Heart left ventricle (tissue), 16 donors: ENCODE results near the gene SEPTIN1. TPM values are rescaled to one million over a fixed set of nuclear protein-coding genes. Genes with fewer than 3 reads are reported as not detected.

Source experiments
- ATAC-seq, 4 donors: fragments of 200-7000 bp; cut with Tn5 transposase; one replicate each; pipeline ENCODE4 v1.9.1; 2020 to 2022; ENCODE audit warnings: moderate library complexity in 4 of 4, mild to moderate bottlenecking in 3 of 4, moderate number of reproducible peaks in 1 of 4
- DNase-seq, 5 donors: peaks; one replicate each; pipeline ENCODE4 v3.0.0-alpha.2; 2020
- H3K27ac ChIP-seq, 12 donors: fragments of 200-600 bp; sonication (generic) in 4 of 12; one replicate each; pipeline versions ENCODE4 v1.5.0 to v1.8.0; 2016 to 2022; ENCODE audit warnings: mild to moderate bottlenecking in 2 of 12
- H3K27me3 ChIP-seq, 9 donors: fragments of 200-600 bp; sonication (generic) in 2 of 9; one replicate each; pipeline versions ENCODE4 v1.5.1 to v1.8.0; 2016 to 2022; ENCODE audit warnings: mild to moderate bottlenecking in 3 of 9
- H3K36me3 ChIP-seq, 9 donors: fragments of 200-600 bp; sonication (generic) in 2 of 9; one replicate each; pipeline versions ENCODE4 v1.5.0 to v1.8.0; 2018 to 2022; ENCODE audit warnings: mild to moderate bottlenecking in 2 of 9
- H3K4me1 ChIP-seq, 12 donors: fragments of 200-600 bp; sonication (generic) in 4 of 12; one replicate each; pipeline versions ENCODE4 v1.5.0 to v1.8.0; 2016 to 2022; ENCODE audit warnings: mild to moderate bottlenecking in 3 of 12
- H3K4me3 ChIP-seq, 12 donors: fragments of 200-600 bp; sonication (generic) in 4 of 12; one replicate each; pipeline versions ENCODE4 v1.5.0 to v1.8.0; 2017 to 2022; ENCODE audit warnings: mild to moderate bottlenecking in 9 of 12, moderate library complexity in 4 of 12
- H3K9me3 ChIP-seq, 12 donors: fragments of 200-600 bp; sonication (generic) in 4 of 12; one replicate each; pipeline versions ENCODE4 v1.5.0 to v1.8.0; 2016 to 2022; ENCODE audit warnings: mild to moderate bottlenecking in 1 of 12
- POLR2A ChIP-seq, 2 donors: fragments of 450-650 bp; IDR thresholded peaks; one replicate each; pipeline ENCODE4 v1.6.1; 2017; ENCODE audit warnings: antibody characterized with exemption in 2 of 2, mild to moderate bottlenecking in 2 of 2, moderate library complexity in 2 of 2
- WGBS, 4 donors: extraction: QIAGEN DNeasy Blood & Tissue Kit in 2 of 4; methylation state at CpG; one replicate each; pipeline versions ENCODE4 v1.1.5 to v1.1.7; 2013 to 2018; 5-methylcytosine and 5-hydroxymethylcytosine counted together
- intact Hi-C, 10 donors: fragments of 100-400 bp; cut with DNase I; formaldehyde crosslinking; loops; one replicate each; pipeline versions ENCODE4 v1.11.1 to v1.14.2; 2022
- polyA plus RNA-seq, 2 donors: library from polyadenylated mRNA; stranded (reverse); fragments of 200-250 nt; gene quantifications; one replicate each; pipeline ENCODE4 v1.2.3, GENCODE V29; 2013
- total RNA-seq, 9 donors: library from RNA; depleted of rRNA in 2 of 9; stranded (reverse); fragments of >200 nt in 2 of 9; fragmentation: NEBNext Ultra II Directional in 3 of 9; extraction: Animal tissue kit (Norgen Biotek cat#: 25700) in 3 of 9; gene quantifications; one replicate each; pipeline versions ENCODE4 v1.1.0 to v1.2.4, GENCODE V29; 2016 to 2023
- TF ChIP-seq, protein P1 (sequence below), 12 donors: fragments of 200-600 bp; sonication (generic) in 4 of 12; IDR thresholded peaks; one replicate each; pipeline versions ENCODE4 v1.5.0 to v1.8.0; 2018 to 2022; ENCODE audit warnings: antibody characterized with exemption in 12 of 12, mild to moderate bottlenecking in 5 of 12
- donor health status: ischemic (EF 13 %, LVEDD 7.1; RV severe dilation, severe dysfunction).
- donor health status: healthy with polysubstance abuse.
- donor health status: DM: no; HTN: yes; CAD: no.
- donor health status: DM: no; HTN: no; CAD: no.
- donor health status: ischemic (EF 25% LVEDD 6.9; RV normal size, moderate dysfunction).
- donor health status: ischemic (EF 25% LVEDD 5.7; RV mildly dilated, moderate dysfunction).
- donor health status: healthy.
- donor health status: DM: yes; HTN: yes; CAD: no.
- donor health status: ischemic (EF 35%, LVEDD 5.7; RV mildly dilated, moderate dysfunction).
- donor health status: nonischemic (EF 11% LVEDD 7.7; RV severe dilation, severe dysfunction).
- donor health status: DM: yes; HTN: yes; CAD: no.
- donor health status: PGD.
- donor health status: ischemic (EF 29% LVEDD 5.4; RV normal size, mild dysfunction).
- donor health status: nonischemic (EF 23%, LVEDD 6.1; RV moderate dilation, normal function).

SEPTIN1 gene
- total and polyA plus RNA-seq, 11 donors: 0.44 to 9.2 (median 1.5) TPM; not detected in 1

DNA sequence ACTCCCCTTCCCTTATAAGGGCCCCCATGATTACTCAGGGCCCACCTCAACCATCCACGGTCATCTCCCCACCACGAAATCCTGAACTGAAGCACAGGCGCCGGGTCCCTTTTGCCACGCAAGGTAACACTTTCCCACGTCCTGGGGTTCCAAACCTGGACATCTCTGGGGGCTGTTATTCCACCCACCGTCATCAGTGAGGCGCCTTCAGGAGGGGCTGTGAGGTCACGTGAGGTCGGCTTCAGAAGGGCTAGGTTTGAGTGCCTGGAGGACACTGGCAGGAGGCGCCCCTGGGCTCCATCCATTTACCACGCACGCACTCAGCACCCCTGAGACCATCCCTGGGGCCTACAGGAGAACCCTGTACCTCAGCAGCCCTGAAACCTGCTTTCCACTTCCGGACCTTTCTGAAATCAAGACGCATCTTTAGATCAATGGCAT lies 31.3 kb downstream of the SEPTIN1 start:
- no peak for ATAC-seq

DNA sequence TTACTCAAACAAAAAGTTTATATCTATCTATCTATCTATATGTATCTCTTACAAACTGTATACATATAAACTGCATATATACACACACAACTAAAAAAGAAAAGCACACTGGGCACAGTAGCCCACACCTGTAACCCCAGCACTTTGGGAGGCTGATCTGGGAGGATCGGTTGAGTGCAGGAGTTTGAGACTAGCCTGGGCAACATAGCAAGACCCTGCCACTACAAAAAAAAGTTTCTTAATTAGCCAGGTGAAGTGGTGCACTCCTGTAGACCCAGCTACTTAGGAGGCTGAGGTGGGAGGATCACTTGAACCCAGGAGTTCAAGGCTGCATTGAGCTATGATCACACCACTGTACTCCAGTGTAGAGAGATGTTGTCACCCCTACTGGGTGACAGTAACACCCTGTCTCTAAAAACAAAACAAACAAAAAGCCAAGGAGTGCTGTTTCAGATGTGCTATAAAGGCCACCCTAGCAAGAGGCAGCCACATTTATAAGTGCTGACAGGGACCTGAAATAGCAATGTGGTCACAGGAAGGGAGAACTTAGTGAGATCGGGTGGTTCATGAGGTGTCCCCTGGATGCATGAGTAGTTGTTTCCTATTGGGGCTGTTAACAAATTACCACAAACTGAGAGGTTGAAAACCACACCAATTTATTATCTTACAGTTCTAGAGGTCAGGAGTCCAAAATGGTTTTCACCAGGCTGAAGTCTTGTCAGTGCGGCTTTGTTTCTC lies 32.1 kb downstream of the SEPTIN1 start:
- H3K4me3 ChIP-seq: no peak overlapping the region
- H3K36me3 ChIP-seq: peaks cover 0 to 48% (median 40%) of the 10 kb centered on the region in 9 donors
- WGBS, 4 donors: 74 to 80% (median 75%) methylated on average over 3 of the region's 3 CpGs
- peaks cover 7 to 33% (median 26%) of the 10 kb centered on the region in 12 donors for H3K4me1 ChIP-seq
- TF ChIP-seq POLR2A (IDR thresholded peaks at IDR 0.05): no peak
- TF ChIP-seq, protein P1, sequence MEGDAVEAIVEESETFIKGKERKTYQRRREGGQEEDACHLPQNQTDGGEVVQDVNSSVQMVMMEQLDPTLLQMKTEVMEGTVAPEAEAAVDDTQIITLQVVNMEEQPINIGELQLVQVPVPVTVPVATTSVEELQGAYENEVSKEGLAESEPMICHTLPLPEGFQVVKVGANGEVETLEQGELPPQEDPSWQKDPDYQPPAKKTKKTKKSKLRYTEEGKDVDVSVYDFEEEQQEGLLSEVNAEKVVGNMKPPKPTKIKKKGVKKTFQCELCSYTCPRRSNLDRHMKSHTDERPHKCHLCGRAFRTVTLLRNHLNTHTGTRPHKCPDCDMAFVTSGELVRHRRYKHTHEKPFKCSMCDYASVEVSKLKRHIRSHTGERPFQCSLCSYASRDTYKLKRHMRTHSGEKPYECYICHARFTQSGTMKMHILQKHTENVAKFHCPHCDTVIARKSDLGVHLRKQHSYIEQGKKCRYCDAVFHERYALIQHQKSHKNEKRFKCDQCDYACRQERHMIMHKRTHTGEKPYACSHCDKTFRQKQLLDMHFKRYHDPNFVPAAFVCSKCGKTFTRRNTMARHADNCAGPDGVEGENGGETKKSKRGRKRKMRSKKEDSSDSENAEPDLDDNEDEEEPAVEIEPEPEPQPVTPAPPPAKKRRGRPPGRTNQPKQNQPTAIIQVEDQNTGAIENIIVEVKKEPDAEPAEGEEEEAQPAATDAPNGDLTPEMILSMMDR (IDR thresholded peaks at IDR 0.05): no peak
- intact Hi-C loops: loop anchor here in 2 of 10 donors (10.0 kb wide), 2 partner anchors 64 to 256 kb away; partner anchors contain the start of genes TBX6 (in 1 of the 2) and YPEL3 (in 1 of the 2)
- ATAC-seq (no peak), DNase-seq (no peak)
- peak overlapping the region in 2 of 12 donors; percentile 18 for H3K27ac ChIP-seq
- H3K9me3 ChIP-seq: no peaks in the 10 kb centered on the region
- H3K27me3 ChIP-seq: no peaks in the 10 kb centered on the region

More for the DNA sequence above, 31.3 kb downstream of the SEPTIN1 start:
- no peak overlapping the region for H3K4me3 ChIP-seq
- no peak for DNase-seq
- H3K27me3 ChIP-seq: no peaks in the 10 kb centered on the region
- intact Hi-C loops: loop anchor here in 2 of 10 donors (10.0 kb wide), 2 partner anchors 64 to 256 kb away; partner anchors contain the start of genes TBX6 (in 1 of the 2) and YPEL3 (in 1 of the 2)
- 88 to 91% (median 90%) methylated on average over 15 of the region's 15 CpGs for WGBS, 4 donors
- peak overlapping the region in 3 of 12 donors; percentile 18 to 92 (median 64) for H3K27ac ChIP-seq
- TF ChIP-seq POLR2A (IDR thresholded peaks at IDR 0.05): no peak
- TF ChIP-seq, protein P1 (IDR thresholded peaks at IDR 0.05): no peak
- H3K9me3 ChIP-seq: no peaks in the 10 kb centered on the region
- peaks cover 9 to 38% (median 31%) of the 10 kb centered on the region in 12 donors for H3K4me1 ChIP-seq
- peaks cover 0 to 48% (median 40%) of the 10 kb centered on the region in 9 donors for H3K36me3 ChIP-seq

DNA sequence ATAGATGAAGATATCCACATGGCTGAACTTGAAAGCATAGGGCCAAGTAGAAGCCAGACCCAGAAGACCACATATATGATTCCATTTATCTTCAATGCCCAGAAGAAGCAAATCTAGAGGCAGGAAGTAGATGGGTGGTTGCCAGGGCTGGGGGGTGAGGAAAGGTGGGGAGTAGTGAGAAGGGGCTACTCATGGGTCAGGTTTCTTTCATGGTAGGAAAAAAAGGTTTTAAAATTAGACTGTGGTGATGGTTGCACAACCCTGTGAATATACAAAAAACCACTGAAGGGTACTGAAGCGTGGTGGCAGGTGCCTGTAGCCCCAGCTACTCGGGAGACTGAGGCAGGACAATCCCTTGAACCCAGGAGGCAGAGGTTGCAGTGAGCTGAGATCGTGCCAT lies 32.7 kb downstream of the SEPTIN1 start:
- Histone ChIP-seq H3K4me3 (no peak overlapping the region), H3K36me3 (peaks cover 0 to 48% (median 40%) of the 10 kb centered on the region in 9 donors), H3K9me3 (no peaks in the 10 kb centered on the region), H3K27me3 (no peaks in the 10 kb centered on the region), H3K4me1 (peaks cover 7 to 33% (median 26%) of the 10 kb centered on the region in 12 donors), H3K27ac (no peak overlapping the region)
- intact Hi-C loops: loop anchor here in 2 of 10 donors (10.0 kb wide), 2 partner anchors 65 to 255 kb away; partner anchors contain the start of genes TBX6 (in 1 of the 2) and YPEL3 (in 1 of the 2)
- DNase-seq (no peak), ATAC-seq (no peak)
- 82 to 95% (median 87%) methylated on average over 3 of the region's 3 CpGs for WGBS, 4 donors
- TF ChIP-seq, protein P1 (IDR thresholded peaks at IDR 0.05): no peak
- no peak for TF ChIP-seq POLR2A (IDR thresholded peaks at IDR 0.05)

DNA sequence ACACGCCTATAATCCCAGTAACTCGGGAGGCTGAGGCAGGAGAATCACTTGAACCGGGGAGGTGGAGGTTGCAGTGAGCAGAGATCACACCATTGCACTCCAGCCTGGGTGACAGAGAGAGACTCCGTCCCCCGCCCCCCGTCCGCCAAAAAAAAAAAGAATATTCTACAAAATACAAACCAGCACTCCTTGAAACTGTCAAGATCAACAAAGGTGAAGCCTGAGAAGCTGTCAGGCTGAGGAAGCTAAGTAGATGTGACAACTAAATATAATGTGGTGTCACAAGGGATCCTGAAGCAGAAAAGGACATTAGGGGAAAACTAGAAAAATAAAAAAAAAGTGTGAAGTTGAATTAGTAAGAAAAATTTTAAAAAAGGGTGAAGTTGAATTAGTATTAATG lies 33.4 kb downstream of the SEPTIN1 start:
- Histone ChIP-seq H3K27me3 (no peaks in the 10 kb centered on the region), H3K4me1 (peaks cover 7 to 26% (median 21%) of the 10 kb centered on the region in 12 donors), H3K36me3 (peaks cover 0 to 46% (median 40%) of the 10 kb centered on the region in 9 donors), H3K4me3 (no peak overlapping the region), H3K27ac (no peak overlapping the region), H3K9me3 (no peaks in the 10 kb centered on the region)
- intact Hi-C loops: no loop called here
- TF ChIP-seq, protein P1 (IDR thresholded peaks at IDR 0.05): no peak
- no peak for TF ChIP-seq POLR2A (IDR thresholded peaks at IDR 0.05)
- no peak for DNase-seq
- WGBS, 4 donors: 89 to 93% (median 92%) methylated on average over 7 of the region's 7 CpGs
- no peak for ATAC-seq
